Stimulated activated CD4-positive, alpha-beta T cell treated with anti-CD3 and anti-CD28 coated beads, Interleukin-1b, Interleukin-23, amount 100 ng/mL, for 1 hour (primary cell): ENCODE data around the gene C4B.
"Not testable (repeated sequence)": the region's sequence is repeated elsewhere in the genome, so short reads cannot be mapped to it uniquely, and the experiment has no call there.

Experiments used
- DNase-seq, 2 donors: peaks; one replicate each; pipeline ENCODE4 v3.0.0-alpha.2; 2020; ENCODE audit warnings: low read depth in 2 of 2

Gene C4B

DNA sequence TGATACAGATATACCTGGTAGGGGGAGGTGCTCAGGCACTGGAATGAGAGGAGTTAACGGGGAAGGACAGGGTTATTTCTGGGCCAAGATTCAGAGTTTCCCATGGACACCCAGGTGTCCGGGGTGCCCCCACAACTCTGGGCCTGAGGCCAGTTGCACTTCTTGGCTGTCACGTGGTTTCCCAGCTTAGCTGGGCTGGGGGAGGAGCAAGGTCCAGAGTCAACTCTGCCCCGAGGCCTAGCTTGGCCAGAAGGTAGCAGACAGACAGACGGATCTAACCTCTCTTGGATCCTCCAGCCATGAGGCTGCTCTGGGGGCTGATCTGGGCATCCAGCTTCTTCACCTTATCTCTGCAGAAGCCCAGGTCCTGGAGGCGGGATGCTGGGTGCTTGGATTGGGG lies at the start of gene C4B:
C4B (plus strand) TSS at position 249 of the 400 bp plus-strand sequence; CDS start at position 300, 51 bp downstream.
- not testable (repeated sequence) for DNase-seq

DNA sequence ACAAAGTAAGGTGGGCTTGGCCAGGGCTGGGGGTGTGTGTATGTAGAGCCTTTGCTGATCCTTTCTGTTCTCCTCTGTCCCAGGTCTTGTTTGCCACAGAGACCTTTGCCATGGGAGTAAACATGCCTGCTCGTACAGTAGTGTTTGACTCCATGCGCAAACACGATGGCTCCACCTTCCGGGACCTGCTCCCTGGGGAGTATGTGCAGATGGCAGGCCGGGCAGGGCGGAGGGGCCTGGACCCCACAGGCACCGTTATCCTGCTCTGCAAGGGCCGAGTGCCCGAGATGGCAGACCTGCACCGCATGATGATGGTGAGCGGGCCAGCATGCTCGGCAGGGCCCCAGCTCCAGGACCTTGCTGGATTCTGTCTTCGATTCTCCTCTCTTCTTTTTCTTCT lies 48.9 kb upstream of the C4B start:
- DNase-seq = no peak

DNA sequence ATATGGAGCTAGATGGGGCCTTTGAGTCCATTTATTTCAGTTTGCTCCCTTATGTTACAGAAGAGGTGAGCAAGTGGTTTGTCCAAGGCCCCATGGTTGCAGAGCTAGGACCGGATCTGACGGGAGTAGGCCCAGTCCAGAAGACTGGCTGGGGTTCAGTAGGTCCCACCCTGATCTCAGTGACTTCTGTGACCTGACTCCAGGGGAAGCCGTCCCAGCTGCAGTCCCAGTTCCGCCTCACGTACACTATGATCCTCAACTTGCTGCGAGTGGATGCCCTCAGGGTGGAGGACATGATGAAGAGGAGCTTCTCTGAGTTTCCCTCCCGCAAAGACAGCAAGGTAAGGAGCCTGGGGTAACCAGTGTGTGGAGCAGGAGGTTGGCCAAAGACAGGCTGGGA lies 48.1 kb upstream of the C4B start:
- DNase-seq = no peak

DNA sequence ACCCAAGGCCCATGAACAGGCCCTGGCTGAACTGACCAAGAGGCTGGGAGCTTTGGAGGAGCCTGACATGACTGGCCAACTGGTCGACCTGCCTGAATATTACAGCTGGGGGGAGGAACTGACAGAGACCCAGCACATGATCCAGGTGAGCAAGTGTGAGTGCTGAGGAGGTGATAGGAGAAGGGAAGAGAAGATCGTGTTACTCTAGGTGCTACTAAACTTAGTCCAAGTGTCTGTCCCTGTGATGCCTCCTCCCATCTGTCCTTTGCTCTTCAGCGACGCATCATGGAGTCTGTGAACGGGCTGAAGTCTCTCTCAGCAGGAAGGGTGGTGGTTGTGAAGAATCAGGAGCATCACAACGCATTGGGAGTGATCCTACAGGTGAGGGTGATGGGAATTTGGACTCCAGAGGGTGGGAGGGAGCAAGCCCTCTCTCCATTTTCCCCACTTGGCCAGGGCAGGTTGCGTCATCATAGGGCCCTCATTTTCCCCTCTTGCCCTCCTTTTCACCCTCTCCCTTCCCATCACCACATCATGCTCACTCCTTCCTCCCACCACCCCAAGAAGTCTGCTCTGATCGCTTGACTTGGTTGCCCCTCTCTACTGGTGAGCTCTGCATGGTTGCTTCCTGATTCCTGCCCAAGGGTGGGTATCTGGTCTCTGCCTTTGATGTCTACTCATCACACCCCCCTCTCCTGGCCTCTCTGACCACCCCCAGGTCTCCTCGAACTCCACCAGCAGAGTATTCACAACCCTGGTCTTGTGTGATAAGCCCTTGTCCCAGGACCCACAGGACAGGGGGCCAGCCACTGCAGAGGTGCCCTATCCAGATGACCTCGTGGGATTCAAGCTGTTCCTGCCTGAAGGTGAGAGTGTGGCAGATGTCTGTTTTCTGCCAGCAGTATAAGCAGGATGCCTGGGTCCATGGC lies 47.3 kb upstream of the C4B start:
- no peak for DNase-seq

DNA sequence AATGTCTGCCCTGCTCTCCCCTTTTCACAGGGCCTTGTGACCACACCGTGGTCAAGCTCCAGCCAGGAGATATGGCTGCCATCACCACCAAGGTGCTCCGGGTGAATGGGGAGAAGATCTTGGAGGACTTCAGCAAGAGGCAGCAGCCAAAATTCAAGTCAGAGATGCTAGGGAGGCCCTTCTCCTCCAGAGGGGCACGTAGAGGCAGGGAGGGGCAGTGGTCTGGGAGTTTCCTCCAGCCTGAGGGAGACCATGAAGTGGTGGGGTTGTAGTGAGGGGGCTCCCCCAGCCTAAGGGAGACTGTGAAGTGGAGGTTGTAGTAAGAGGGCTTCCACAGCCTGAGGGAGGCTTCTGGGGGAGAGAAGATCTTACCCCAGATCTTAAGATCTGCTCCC lies 46.7 kb upstream of the C4B start:
- DNase-seq = no peak

DNA sequence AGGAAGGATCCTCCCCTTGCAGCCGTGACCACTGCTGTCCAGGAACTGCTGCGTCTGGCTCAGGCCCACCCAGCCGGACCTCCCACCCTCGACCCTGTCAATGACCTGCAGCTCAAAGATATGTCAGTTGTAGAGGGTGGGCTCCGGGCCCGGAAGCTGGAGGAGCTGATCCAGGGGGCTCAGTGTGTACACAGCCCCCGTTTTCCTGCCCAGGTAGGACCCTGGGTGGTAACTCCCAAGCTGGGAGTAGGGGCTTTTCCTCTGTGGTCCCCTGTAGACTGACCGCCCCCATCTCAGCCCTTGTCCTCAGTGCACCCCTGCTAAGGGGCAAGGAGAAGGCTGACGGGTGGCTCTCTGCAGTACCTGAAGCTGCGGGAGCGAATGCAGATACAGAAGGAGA lies 46.3 kb upstream of the C4B start:
- no peak for DNase-seq

DNA sequence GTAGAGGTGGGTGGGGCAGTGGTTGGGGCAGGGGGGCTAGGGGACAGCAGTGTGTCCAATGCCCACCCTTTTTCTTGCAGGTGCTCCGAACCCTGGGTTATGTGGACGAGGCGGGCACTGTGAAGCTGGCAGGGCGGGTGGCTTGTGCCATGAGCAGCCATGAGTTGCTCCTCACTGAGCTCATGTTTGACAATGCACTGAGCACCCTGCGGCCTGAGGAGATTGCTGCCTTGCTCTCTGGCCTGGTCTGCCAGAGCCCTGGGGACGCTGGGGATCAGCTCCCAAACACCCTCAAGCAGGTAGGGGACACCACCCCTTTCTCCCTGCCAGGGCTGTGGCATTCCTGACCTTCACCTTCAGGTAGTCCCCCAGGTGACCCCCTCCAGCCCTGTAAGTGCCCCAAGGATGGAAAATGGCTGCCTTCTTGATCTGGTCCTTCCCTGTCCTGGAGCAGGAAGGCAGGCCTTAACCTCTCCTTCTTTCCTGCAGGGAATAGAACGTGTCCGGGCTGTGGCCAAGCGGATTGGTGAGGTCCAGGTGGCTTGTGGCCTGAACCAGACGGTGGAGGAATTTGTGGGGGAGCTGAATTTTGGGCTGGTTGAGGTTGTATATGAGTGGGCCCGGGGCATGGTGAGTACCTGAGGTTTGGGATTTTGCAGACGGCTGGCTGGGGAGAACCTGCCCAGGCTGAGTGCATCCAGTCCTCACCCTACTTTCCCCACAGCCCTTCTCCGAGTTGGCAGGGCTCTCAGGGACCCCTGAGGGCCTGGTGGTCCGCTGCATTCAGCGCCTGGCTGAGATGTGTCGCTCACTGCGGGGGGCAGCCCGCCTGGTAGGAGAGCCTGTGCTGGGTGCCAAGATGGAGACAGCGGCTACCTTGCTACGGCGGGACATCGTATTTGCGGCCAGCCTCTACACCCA lies 45.5 kb upstream of the C4B start:
- DNase-seq = no peak

DNA sequence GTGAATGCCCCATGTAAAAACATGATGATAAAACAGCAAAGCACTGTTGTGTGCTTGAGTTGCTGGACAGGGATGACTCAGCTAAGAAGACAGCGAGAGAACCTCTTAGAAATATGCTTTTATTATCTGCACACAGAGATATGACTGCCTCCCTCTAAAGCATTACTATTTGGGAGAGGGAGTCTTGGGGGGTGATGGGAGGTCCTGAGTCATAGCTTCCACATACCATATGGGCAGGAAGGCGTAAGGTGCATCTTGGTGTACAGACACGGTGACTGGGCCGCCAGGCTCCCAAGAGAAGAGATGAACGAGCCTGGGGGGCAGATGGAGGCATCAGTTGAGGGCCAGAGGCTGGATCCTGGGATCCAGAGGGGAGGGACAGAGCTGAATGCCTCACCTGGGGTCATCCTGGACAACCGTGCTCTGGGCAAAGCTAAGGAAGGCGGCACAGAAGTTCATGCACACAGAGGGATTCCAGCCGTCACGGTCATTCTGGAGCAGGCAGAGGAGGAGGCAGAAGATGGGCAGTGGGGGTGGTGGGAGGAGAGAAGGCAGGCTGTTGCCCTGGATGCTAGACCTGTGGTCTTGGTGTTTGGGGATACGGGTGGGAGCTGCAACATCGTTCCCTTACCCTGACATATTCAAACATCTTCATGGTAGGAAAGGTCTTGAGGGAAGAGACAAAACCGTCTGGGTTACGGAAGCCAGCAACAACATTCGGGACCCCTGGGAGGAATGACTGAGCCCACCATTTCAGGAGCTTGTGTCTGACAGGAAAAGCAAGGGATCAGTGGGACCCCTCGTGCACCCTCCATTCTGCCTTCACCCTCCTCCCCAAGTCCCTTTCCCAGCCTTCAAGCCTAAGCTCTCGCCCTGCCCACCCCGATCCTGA lies 44.6 kb upstream of the C4B start:
- no peak for DNase-seq

DNA sequence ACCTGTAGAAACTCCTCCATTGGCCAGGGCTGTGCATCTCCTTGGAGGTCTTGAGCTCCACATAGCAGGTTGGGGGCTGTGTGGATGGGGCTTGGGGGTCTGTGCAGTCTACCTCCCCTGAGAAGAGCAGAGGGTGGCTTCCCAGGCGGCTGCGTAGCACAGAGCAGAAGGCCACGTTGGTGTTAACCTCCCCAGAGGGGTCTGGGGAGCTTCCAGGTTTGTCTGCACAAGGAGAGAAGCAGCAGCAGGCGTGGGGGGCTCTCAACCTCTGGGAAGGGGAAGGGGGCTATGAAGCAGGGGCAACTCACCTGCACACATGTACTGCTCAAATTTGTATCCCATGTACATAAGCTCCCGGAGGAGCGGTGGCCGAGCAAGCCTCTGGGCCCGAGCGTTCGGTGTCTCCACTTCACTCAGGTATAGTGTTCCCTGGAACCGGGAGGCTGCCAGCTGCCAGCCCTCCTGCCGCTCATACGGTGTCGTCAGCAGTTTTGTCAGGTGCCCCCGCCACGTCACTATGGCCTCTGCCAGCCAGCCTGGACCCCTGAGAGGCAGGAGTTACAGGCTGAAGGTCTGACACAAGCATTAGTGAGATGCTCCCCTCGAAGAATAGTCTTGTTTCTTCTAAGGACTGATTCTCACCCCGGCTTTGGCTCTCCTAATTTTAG lies 43.9 kb upstream of the C4B start:
- no peak for DNase-seq

DNA sequence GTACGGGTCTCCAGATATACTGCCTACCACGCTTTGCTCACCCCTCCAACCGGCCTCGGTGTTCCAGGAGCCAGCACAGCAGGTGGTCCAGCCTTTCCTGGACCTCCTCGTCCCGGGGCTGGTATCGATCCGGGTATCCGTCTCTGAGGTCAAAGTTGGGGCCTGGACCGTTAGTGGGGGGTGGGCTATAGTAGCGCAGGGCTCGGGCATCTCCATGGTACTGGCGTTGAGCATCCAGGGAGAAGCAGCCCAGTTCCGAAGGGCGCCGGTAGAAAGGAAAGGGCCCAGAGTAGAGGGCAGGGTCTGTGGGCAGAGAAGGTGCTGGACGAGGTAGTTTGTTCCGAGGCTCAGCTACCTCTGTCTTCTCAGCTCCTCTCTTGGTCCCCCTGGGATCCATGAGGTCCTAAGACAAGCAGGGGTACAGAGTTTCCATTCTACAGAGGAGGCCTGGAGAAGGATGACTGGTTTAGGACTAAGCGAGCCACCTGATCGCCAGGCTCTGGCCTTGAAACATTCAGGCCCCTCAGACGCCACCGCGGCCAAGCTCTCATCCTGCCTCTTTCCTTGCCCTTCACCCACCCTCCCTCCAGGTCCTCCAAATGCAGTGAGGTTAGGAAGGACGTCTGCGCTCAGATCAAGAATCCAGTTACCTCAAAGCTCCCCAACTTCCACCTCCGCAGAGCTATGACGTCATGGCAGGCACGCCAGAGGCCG lies 43.2 kb upstream of the C4B start:
- no peak for DNase-seq

DNA sequence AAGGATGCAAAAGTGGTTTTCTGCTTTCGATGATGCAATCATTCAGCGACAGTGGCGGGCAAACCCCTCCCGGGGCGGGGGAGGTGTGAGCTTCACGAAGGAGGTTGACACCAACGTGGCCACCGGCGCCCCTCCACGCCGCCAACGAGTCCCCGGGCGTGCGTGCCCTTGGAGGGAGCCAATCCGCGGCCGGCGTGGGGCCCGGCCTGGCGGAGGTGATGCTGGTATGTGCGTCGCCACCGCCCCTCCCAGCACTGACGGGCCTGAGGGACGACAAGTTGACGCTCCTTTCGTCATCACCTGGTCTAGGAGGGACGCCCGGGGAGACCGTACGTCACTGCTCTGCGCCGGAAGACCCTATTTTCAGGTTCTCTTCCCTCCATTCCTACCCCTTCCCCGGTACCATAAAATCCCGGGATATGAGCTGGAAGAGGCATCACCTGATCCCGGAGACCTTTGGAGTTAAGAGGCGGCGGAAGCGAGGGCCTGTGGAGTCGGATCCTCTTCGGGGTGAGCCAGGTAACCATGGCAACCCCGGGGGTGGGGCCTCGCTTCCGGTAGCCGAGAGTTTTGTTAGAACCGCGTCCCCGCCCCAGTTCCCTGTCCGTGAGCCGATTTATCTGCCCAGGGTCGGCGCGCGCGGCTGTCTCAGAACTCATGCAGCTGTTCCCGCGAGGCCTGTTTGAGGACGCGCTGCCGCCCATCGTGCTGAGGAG lies 42.4 kb upstream of the C4B start, which contains the start of gene DXO:
DXO (minus strand) TSS at position 146 of the 716 bp plus-strand sequence. CDS start 463 bp downstream, outside the sequence.
- DNase-seq = peak; percentile 91 to 92

DNA sequence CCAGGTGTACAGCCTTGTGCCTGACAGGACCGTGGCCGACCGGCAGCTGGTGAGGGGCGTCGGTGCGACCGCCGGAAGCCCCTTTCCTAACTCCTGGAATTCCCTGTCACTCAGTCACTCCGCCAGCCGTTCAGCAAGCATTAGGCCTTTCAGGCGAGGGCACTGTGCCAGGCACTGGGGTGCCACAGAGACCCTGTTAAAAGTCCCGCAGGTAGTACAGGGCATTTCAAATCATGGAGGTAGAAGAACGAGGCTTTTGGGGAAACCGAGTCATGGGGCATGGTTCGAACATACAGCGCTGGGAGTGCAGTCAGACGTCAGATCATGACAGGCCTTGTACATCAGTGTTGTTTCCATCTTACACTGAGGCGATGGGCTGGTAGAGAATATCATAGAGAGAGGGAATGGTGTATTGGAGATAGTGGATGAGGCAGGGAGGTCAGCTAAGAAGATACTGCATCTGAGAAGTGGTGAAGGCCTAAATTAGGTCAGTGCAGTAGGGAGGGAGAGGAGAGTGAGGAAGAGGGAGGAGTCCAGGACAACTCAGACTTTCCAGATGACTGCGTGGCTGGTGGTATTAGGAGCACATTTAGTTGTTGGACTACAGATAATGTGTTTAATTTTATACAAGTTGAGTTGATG lies 41.8 kb upstream of the C4B start:
- no peak for DNase-seq

DNA sequence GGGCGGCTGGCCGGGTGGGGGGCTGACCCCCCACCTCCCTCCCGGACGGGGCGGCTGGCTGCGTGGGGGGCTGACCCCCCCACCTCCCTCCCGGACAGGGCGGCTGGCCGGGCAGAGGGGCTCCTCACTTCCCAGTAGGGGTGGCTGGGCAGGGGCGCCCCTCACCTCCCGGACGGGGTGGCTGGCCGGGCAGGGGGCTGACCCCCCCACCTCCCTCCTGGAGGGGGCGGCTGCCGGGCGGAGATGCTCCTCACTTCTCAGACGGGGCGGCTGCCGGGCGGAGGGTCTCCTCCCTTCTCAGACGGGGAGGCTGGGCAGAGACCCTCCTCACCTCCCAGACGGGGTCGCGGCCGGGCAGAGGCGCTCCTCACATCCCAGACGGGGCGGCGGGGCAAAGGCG lies 38.5 kb upstream of the C4B start:
- not testable (repeated sequence) for DNase-seq

DNA sequence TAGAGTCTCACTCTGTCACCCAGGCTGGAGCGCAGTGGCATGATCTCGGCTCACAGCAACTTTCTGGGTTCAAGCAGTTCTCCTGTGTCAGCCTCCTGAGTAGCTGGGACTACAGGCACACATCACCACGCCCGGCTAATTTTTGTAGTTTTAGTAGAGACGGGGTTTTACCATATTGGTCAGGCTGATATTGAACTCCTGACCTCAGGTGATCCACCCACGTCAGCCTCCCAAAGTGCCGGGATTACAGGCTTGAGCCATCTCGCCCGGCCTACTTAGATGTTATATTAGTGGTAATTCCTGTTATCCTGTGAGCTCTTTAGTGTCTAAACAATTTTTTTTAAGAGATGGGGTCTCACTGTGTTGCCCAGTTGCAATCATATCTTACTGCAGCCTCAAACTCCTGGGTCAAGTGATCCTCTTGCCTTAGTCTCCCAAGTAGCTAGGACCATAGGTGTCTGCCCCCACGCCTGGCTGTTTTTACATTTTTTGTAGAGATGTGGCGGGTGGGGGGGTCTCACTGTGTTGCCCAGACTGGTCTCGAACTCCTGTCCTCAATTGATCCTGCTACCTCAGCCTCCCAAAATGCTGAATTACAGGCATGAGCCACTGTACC lies 36.7 kb upstream of the C4B start:
- DNase-seq = no peak

DNA sequence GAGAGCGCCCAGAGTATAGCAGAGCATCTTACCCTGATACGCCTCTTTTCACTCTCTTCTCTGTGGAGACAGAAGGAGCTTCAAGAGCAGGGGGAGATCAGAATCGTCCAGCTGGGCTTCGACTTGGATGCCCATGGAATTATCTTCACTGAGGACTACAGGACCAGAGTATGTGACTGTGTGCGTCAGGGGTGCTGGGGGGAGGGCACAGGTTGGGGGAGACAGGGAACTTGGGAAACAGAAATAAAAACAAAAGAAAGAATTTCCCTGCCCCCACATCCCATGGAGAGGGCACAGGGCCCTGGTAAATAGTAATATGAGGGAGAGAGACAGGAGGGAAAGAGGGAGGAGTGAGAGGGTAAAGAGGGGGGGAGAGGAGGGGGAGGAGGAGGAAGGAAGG lies 35.8 kb upstream of the C4B start:
- DNase-seq = no peak

DNA sequence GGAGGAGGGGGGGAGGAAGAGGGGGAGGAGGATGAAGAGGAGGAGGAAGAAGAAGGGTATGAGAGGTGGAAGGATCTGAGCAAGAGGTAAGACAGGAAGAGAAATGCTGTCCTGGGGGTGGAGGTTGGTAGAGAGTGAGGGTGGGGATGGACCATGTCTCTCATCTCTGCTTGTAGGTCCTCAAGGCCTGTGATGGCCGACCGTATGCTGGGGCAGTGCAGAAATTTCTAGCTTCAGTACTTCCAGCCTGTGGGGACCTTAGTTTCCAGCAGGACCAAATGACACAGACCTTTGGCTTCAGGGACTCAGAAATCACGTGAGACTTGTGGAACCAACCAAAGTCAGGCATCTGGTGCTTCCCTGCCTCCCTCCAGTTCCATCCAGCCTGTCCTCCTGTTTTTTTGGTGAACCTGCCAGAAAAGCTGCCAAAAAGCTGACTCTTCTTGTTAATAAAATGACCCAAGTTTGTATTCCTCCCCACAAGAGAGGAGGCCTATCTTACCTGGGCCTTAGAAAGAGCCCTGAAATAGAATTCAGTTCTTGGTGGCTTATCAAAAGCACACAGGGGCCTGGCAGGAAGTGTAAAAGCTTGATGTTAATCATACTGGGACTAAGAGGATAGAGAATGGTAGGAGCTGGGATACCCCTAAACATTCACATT lies 35.2 kb upstream of the C4B start:
- no peak for DNase-seq

DNA sequence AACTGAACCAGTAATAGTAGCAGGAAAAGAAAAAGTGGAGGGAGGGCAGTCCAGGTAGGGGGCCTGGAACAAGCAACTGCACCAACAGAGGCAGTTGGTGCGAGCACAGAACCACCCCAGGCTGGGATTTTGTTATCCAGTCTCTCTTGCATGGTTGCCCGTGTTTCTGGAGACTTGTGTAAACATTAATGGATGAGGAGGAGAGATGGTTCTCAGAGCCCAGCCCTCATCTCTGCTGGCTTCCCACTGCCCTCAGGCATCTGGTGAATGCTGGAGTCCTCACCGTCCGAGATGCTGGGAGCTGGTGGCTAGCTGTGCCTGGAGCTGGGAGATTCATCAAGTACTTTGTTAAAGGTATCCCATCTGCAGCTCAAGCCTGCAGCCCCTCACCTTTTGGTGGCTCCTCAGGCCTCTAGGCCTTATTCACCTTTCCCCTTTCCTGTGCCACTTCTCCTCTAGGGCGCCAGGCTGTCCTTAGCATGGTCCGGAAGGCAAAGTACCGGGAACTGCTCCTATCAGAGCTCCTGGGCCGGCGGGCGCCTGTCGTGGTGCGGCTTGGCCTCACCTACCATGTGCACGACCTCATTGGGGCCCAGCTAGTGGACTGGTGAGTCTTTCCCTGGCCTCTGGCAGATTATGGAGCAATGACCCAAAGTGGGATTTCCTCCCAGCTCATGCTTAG lies 34.3 kb upstream of the C4B start:
- DNase-seq = not testable (repeated sequence)
